DMS153 treated with DMSO at 0.1 percent for 48 hours (cell line): ENCODE data around the gene LRRC43.
"Not testable (repeated sequence)": the region's sequence is repeated elsewhere in the genome, so short reads cannot be mapped to it uniquely, and the experiment has no call there.

Experiments used
- DNase-seq: peaks from one replicate; lab custom pipeline; 2025; ENCODE audit not compliant: unreplicated experiment; lab: John Stamatoyannopoulos, UW

Gene LRRC43

GRCh38 chr12:122158700-122159285, 24.1 kb upstream of the LRRC43 start:
- DNase-seq = no peak

GRCh38 chr12:122159882-122160281, 23.0 kb upstream of the LRRC43 start:
- no peak for DNase-seq

GRCh38 chr12:122160761-122161160, 22.2 kb upstream of the LRRC43 start:
- no peak for DNase-seq

GRCh38 chr12:122161682-122162081, 21.2 kb upstream of the LRRC43 start:
- DNase-seq = no peak

- no peak for DNase-seq
These were observed 19.9 kb upstream of the LRRC43 start for GRCh38 chr12:122162976-122163375.

GRCh38 chr12:122166422-122167349, 16.2 kb upstream of the LRRC43 start:
- no peak for DNase-seq

GRCh38 chr12:122167356-122167925, 15.5 kb upstream of the LRRC43 start:
- DNase-seq = no peak

- no peak for DNase-seq
These were observed 14.4 kb upstream of the LRRC43 start for GRCh38 chr12:122168492-122168891.

- no peak for DNase-seq
These were observed 11.5 kb upstream of the LRRC43 start for GRCh38 chr12:122171399-122171798.

- DNase-seq = no peak
These were observed 10.5 kb upstream of the LRRC43 start for GRCh38 chr12:122172262-122172939.

- no peak for DNase-seq
These were observed 8.6 kb upstream of the LRRC43 start, which contains the start of gene IL31 for GRCh38 chr12:122174155-122174845. Gene IL31 (minus strand): TSS chr12:122174221. CDS start chr12:122174172, 49 bp downstream.

GRCh38 chr12:122176473-122176872, 6.5 kb upstream of the LRRC43 start:
- DNase-seq = not testable (repeated sequence)

- DNase-seq = no peak
These were observed 641 bp downstream of the LRRC43 start for GRCh38 chr12:122183588-122183940.

- DNase-seq = no peak
These were observed 1.6 kb downstream of the LRRC43 start for GRCh38 chr12:122184517-122184916.

GRCh38 chr12:122185079-122185478, 2.2 kb downstream of the LRRC43 start:
- no peak for DNase-seq

- no peak for DNase-seq
These were observed 2.7 kb downstream of the LRRC43 start for GRCh38 chr12:122185494-122186082.

- no peak for DNase-seq
These were observed 4.5 kb downstream of the LRRC43 start for GRCh38 chr12:122187466-122187865.

- no peak for DNase-seq
These were observed 6.9 kb downstream of the LRRC43 start for GRCh38 chr12:122189626-122190475.

- no peak for DNase-seq
These were observed 8.1 kb downstream of the LRRC43 start for GRCh38 chr12:122190842-122191668.
